Upper lobe of left lung (tissue), 4 donors: Measurements from ENCODE around the gene ADK.

Source experiments
- POLR2A ChIP-seq, 4 donors: fragments of 450-650 bp; IDR thresholded peaks; one replicate each; pipeline ENCODE4 v1.5.1; 2016 to 2017; ENCODE audit warnings: antibody characterized with exemption in 4 of 4, mild to moderate bottlenecking in 2 of 4
- TF ChIP-seq, protein P1 (sequence below), 6 experiments: fragments of 450-650 bp in 4 of 6; fragments of 200-600 bp in 2 of 6; sonication (generic) in 2 of 6; IDR thresholded peaks; one replicate each; pipeline ENCODE4 v1.5.1; 2016 to 2019; ENCODE audit warnings: antibody characterized with exemption in 6 of 6

DNA sequence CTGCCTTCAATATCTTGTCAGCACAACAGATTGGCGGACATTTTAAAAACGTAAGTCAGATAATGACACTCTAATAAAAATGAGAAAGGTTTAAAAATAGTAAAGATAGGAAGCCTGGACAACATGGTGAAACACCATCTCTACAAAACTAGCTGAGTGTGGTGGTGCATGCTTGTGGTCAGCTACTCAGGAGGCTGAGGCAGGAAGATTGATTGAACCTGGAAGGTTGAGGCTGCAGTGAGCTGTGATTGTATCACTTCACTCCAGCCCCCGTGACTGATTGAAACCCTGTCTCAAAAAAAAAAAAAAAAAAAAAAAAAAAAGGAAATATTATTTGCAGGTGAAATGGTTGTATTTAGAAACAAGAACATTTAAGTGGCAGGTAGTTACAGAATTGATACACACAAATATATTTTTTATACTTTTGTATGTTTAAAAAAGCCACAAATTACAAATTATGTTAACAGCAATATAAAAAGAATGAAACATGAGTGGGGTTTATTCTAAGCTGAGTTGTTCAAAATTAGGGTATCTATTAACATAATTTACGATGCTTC lies 141.9 kb downstream of the ADK start:
- TF ChIP-seq POLR2A (IDR thresholded peaks at IDR 0.05) = no peak
- TF ChIP-seq, protein P1, sequence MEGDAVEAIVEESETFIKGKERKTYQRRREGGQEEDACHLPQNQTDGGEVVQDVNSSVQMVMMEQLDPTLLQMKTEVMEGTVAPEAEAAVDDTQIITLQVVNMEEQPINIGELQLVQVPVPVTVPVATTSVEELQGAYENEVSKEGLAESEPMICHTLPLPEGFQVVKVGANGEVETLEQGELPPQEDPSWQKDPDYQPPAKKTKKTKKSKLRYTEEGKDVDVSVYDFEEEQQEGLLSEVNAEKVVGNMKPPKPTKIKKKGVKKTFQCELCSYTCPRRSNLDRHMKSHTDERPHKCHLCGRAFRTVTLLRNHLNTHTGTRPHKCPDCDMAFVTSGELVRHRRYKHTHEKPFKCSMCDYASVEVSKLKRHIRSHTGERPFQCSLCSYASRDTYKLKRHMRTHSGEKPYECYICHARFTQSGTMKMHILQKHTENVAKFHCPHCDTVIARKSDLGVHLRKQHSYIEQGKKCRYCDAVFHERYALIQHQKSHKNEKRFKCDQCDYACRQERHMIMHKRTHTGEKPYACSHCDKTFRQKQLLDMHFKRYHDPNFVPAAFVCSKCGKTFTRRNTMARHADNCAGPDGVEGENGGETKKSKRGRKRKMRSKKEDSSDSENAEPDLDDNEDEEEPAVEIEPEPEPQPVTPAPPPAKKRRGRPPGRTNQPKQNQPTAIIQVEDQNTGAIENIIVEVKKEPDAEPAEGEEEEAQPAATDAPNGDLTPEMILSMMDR (IDR thresholded peaks at IDR 0.05) = no peak
